Measurements from ENCODE around the gene TERT.

TERT gene

GRCh38 chr5:1226231-1226630 is 68.6 kb downstream of the TERT start:
- Histone ChIP-seq H3K9ac (ENCODE audit: low read depth, low read length, poor library complexity, severe bottlenecking) (no peak overlapping the region), H3K79me2 (ENCODE audit: insufficient read depth, low read length) (no peaks in the 10 kb centered on the region), H2AFZ (ENCODE audit: low read length) (no peak overlapping the region)

GRCh38 chr5:1225081-1225480 is 69.8 kb downstream of the TERT start, which contains the start of gene SLC6A18:
TSS of gene SLC6A18 (plus strand) at chr5:1225381. CDS start at chr5:1225478, 97 bp downstream.
- H3K27me3 ChIP-seq (ENCODE audit: insufficient read depth, low read length, poor library complexity, severe bottlenecking) = no peaks in the 10 kb centered on the region
- H4K20me1 ChIP-seq (ENCODE audit: insufficient read depth, low read length, poor library complexity, severe bottlenecking) = no peaks in the 10 kb centered on the region
- H2AFZ ChIP-seq (ENCODE audit: low read length) = no peak within 1 kb of the TSS
- no peak within 1 kb of the TSS for H3K4me2 ChIP-seq (ENCODE audit: low read depth, low read length, poor library complexity, severe bottlenecking)
- no peak within 1 kb of the TSS for H3K4me3 ChIP-seq (ENCODE audit: low read length, poor library complexity, severe bottlenecking)
- H3K4me1 ChIP-seq (ENCODE audit: insufficient read depth, low read length, poor library complexity, severe bottlenecking) = peaks cover 41% of the 10 kb centered on the region
- H3K9me3 ChIP-seq (ENCODE audit: insufficient read depth, low read depth, low read length) = no peaks in the 10 kb centered on the region
- H3K79me2 ChIP-seq (ENCODE audit: insufficient read depth, low read length) = no peaks in the 10 kb centered on the region
- no peaks in the 10 kb centered on the region for H3K36me3 ChIP-seq (ENCODE audit: insufficient read depth, low read length)
- H3K9ac ChIP-seq (ENCODE audit: low read depth, low read length, poor library complexity, severe bottlenecking) = no peak within 1 kb of the TSS
- TF ChIP-seq EZH2phosphoT487 (IDR thresholded peaks at IDR 0.05; ENCODE audit: borderline replicate concordance) (no peak), CTCF (conservative IDR thresholded peaks at IDR 0.05; ENCODE audit: low read length) (no peak)
- H3K9me2 ChIP-seq (replicated peaks; ENCODE audit: low read depth, low read length) = no peaks in the 10 kb centered on the region
- peaks cover 15% of the 10 kb centered on the region for H3F3A ChIP-seq (ENCODE audit: low read depth)

More at GRCh38 chr5:1226231-1226630, 68.6 kb downstream of the TERT start:
- Histone ChIP-seq H3K9me3 (ENCODE audit: insufficient read depth, low read depth, low read length) (no peaks in the 10 kb centered on the region), H3K27me3 (ENCODE audit: insufficient read depth, low read length, poor library complexity, severe bottlenecking) (no peaks in the 10 kb centered on the region), H3K4me3 (ENCODE audit: low read length, poor library complexity, severe bottlenecking) (no peak overlapping the region), H4K20me1 (ENCODE audit: insufficient read depth, low read length, poor library complexity, severe bottlenecking) (no peaks in the 10 kb centered on the region), H3K4me1 (ENCODE audit: insufficient read depth, low read length, poor library complexity, severe bottlenecking) (peaks cover 52% of the 10 kb centered on the region), H3K9me2 (replicated peaks; ENCODE audit: low read depth, low read length) (no peaks in the 10 kb centered on the region), H3F3A (ENCODE audit: low read depth) (peaks cover 15% of the 10 kb centered on the region), H3K36me3 (ENCODE audit: insufficient read depth, low read length) (no peaks in the 10 kb centered on the region), H3K4me2 (ENCODE audit: low read depth, low read length, poor library complexity, severe bottlenecking) (no peak overlapping the region)
- TF ChIP-seq CTCF (conservative IDR thresholded peaks at IDR 0.05; ENCODE audit: low read length) = no peak
- no peak for TF ChIP-seq EZH2phosphoT487 (IDR thresholded peaks at IDR 0.05; ENCODE audit: borderline replicate concordance)

- no peaks in the 10 kb centered on the region for H3K36me3 ChIP-seq (ENCODE audit: insufficient read depth, low read length)
- no peak for TF ChIP-seq EZH2phosphoT487 (IDR thresholded peaks at IDR 0.05; ENCODE audit: borderline replicate concordance)
- TF ChIP-seq CTCF (conservative IDR thresholded peaks at IDR 0.05; ENCODE audit: low read length) = no peak
- no peaks in the 10 kb centered on the region for H3K9me3 ChIP-seq (ENCODE audit: insufficient read depth, low read depth, low read length)
- no peak overlapping the region for H3K4me2 ChIP-seq (ENCODE audit: low read depth, low read length, poor library complexity, severe bottlenecking)
- no peaks in the 10 kb centered on the region for H3K27me3 ChIP-seq (ENCODE audit: insufficient read depth, low read length, poor library complexity, severe bottlenecking)
- no peak overlapping the region for H3K9ac ChIP-seq (ENCODE audit: low read depth, low read length, poor library complexity, severe bottlenecking)
- no peak overlapping the region for H3K4me3 ChIP-seq (ENCODE audit: low read length, poor library complexity, severe bottlenecking)
- H3K9me2 ChIP-seq (replicated peaks; ENCODE audit: low read depth, low read length) = no peaks in the 10 kb centered on the region
- no peaks in the 10 kb centered on the region for H3K79me2 ChIP-seq (ENCODE audit: insufficient read depth, low read length)
- H4K20me1 ChIP-seq (ENCODE audit: insufficient read depth, low read length, poor library complexity, severe bottlenecking) = no peaks in the 10 kb centered on the region
- H3K4me1 ChIP-seq (ENCODE audit: insufficient read depth, low read length, poor library complexity, severe bottlenecking) = peaks cover 36% of the 10 kb centered on the region
- peaks cover 15% of the 10 kb centered on the region for H3F3A ChIP-seq (ENCODE audit: low read depth)
- no peak overlapping the region for H2AFZ ChIP-seq (ENCODE audit: low read length)
Measured at GRCh38 chr5:1224631-1225030, 70.2 kb downstream of the TERT start.
